HG03342 (cell line): Measurements from ENCODE around the gene SCFD2.
"Not testable (repeated sequence)": the region's sequence is repeated elsewhere in the genome, so short reads cannot be mapped to it uniquely, and the experiment has no call there.

Experiments used
- ATAC-seq: cut with Tn5 transposase; IDR thresholded peaks from one replicate; pipeline ENCODE4 v1.9.1; 2021; ENCODE audit warnings: mild to moderate bottlenecking, moderate library complexity; ENCODE audit not compliant: unreplicated experiment

SCFD2 gene

GRCh38 chr4:53059871-53060270 lies 306.0 kb downstream of the SCFD2 start:
- ATAC-seq, result no peak

- no peak for ATAC-seq
Measured at GRCh38 chr4:53059256-53059655, 306.6 kb downstream of the SCFD2 start.

- ATAC-seq, result no peak
Measured at GRCh38 chr4:53057679-53058078, 308.2 kb downstream of the SCFD2 start.

- ATAC-seq, result not testable (repeated sequence)
Measured at GRCh38 chr4:53057108-53057507, 308.8 kb downstream of the SCFD2 start.

- ATAC-seq, result no peak
Measured at GRCh38 chr4:53055716-53056403, 310.0 kb downstream of the SCFD2 start.

GRCh38 chr4:53055274-53055673 lies 310.6 kb downstream of the SCFD2 start:
- ATAC-seq, result no peak

GRCh38 chr4:53050361-53050774 lies 315.5 kb downstream of the SCFD2 start:
- no peak for ATAC-seq

GRCh38 chr4:53049528-53049927 lies 316.3 kb downstream of the SCFD2 start:
- no peak for ATAC-seq

GRCh38 chr4:53044651-53044960 lies 321.3 kb downstream of the SCFD2 start:
- ATAC-seq, result no peak

- no peak for ATAC-seq
Measured at GRCh38 chr4:53043891-53044650, 321.8 kb downstream of the SCFD2 start.

- no peak for ATAC-seq
Measured at GRCh38 chr4:53043055-53043454, 322.8 kb downstream of the SCFD2 start.

GRCh38 chr4:53040851-53041250 lies 325.0 kb downstream of the SCFD2 start:
- no peak for ATAC-seq

GRCh38 chr4:53040459-53040815 lies 325.4 kb downstream of the SCFD2 start:
- ATAC-seq, result no peak

GRCh38 chr4:53039741-53040458 lies 326.0 kb downstream of the SCFD2 start:
- no peak for ATAC-seq

GRCh38 chr4:53037892-53038291 lies 328.0 kb downstream of the SCFD2 start:
- no peak for ATAC-seq

- ATAC-seq, result not testable (repeated sequence)
Measured at GRCh38 chr4:53032908-53033307, 333.0 kb downstream of the SCFD2 start.

- ATAC-seq, result no peak
Measured at GRCh38 chr4:53026233-53026632, 339.6 kb downstream of the SCFD2 start.

GRCh38 chr4:53023677-53024299 lies 342.1 kb downstream of the SCFD2 start:
- no peak for ATAC-seq

- ATAC-seq, result no peak
Measured at GRCh38 chr4:53022513-53023100, 343.3 kb downstream of the SCFD2 start.

GRCh38 chr4:53021754-53022512 lies 343.9 kb downstream of the SCFD2 start:
- ATAC-seq, result no peak
